Stimulated activated CD4-positive, alpha-beta T cell treated with anti-CD3 and anti-CD28 coated beads, Interleukin-15, amount 100 ng/mL, for 1 hour (primary cell): ENCODE measurements around the gene LAMA1.

Source experiments
- DNase-seq, 2 donors: peaks; one replicate each; pipeline ENCODE4 v3.0.0-alpha.2; 2020; ENCODE audit warnings: low read depth in 1 of 2, low spot score in 1 of 2

The LAMA1 gene

GRCh38 chr18:6994056-6994770, 123.4 kb downstream of the LAMA1 start:
- no peak for DNase-seq

GRCh38 chr18:6992761-6993160, 124.8 kb downstream of the LAMA1 start:
- DNase-seq, result no peak

GRCh38 chr18:6983366-6983765, 134.2 kb downstream of the LAMA1 start:
- no peak for DNase-seq

- no peak for DNase-seq
These were observed 135.2 kb downstream of the LAMA1 start for GRCh38 chr18:6982398-6982797.

- DNase-seq, result no peak
These were observed 137.2 kb downstream of the LAMA1 start for GRCh38 chr18:6980363-6980762.

- DNase-seq, result no peak
These were observed 137.6 kb downstream of the LAMA1 start for GRCh38 chr18:6979954-6980353.

- DNase-seq, result no peak
These were observed 140.7 kb downstream of the LAMA1 start for GRCh38 chr18:6976935-6977334.

GRCh38 chr18:6975084-6975483, 142.5 kb downstream of the LAMA1 start:
- no peak for DNase-seq

- no peak for DNase-seq
These were observed 145.6 kb downstream of the LAMA1 start for GRCh38 chr18:6971823-6972478.

GRCh38 chr18:6963452-6964097, 154.0 kb downstream of the LAMA1 start:
- DNase-seq, result no peak

GRCh38 chr18:6962571-6963451, 154.8 kb downstream of the LAMA1 start:
- DNase-seq, result no peak

GRCh38 chr18:6961331-6961730, 156.3 kb downstream of the LAMA1 start:
- DNase-seq, result no peak

- DNase-seq, result no peak
These were observed 156.9 kb downstream of the LAMA1 start for GRCh38 chr18:6960656-6961055.

- no peak for DNase-seq
These were observed 157.5 kb downstream of the LAMA1 start for GRCh38 chr18:6960124-6960523.

GRCh38 chr18:6959110-6959509, 158.5 kb downstream of the LAMA1 start:
- DNase-seq, result no peak

GRCh38 chr18:6956999-6957398, 160.6 kb downstream of the LAMA1 start:
- no peak for DNase-seq

GRCh38 chr18:6956495-6956894, 161.1 kb downstream of the LAMA1 start:
- DNase-seq, result no peak

GRCh38 chr18:6955304-6955703, 162.3 kb downstream of the LAMA1 start:
- no peak for DNase-seq

GRCh38 chr18:6954501-6954900, 163.1 kb downstream of the LAMA1 start:
- DNase-seq, result no peak

GRCh38 chr18:6951336-6952090, 166.1 kb downstream of the LAMA1 start:
- DNase-seq, result no peak

GRCh38 chr18:6950641-6951040, 167.0 kb downstream of the LAMA1 start:
- DNase-seq, result no peak
